ENCODE measurements around the gene RHBDD2.
A peak's percentile ranks its signal among the peaks of the same experiment; 100 is the strongest.
"Not testable (repeated sequence)": the region's sequence is repeated elsewhere in the genome, so short reads cannot be mapped to it uniquely, and the experiment has no call there.

The RHBDD2 gene

GRCh38 chr7:75889223-75889825 is 10.5 kb downstream of the RHBDD2 start:
- no peak for DNase-seq (ENCODE audit: low read depth)

- DNase-seq (ENCODE audit: low read depth): peak; percentile 64
Measured at GRCh38 chr7:75889826-75890225, 11.0 kb downstream of the RHBDD2 start.

GRCh38 chr7:75891237-75891636 is 12.4 kb downstream of the RHBDD2 start:
- not testable (repeated sequence) for DNase-seq (ENCODE audit: low read depth)

GRCh38 chr7:75891815-75892411 is 13.1 kb downstream of the RHBDD2 start:
- DNase-seq (ENCODE audit: low read depth): no peak

GRCh38 chr7:75892634-75893272 is 13.9 kb downstream of the RHBDD2 start:
- peak; percentile 43 for DNase-seq (ENCODE audit: low read depth)

GRCh38 chr7:75896803-75897327 is 18.0 kb downstream of the RHBDD2 start:
- no peak for DNase-seq (ENCODE audit: low read depth)

GRCh38 chr7:75900617-75901315 is 21.9 kb downstream of the RHBDD2 start:
- DNase-seq (ENCODE audit: low read depth): no peak

GRCh38 chr7:75905785-75906604 is 27.2 kb downstream of the RHBDD2 start:
- DNase-seq (ENCODE audit: low read depth): peak; percentile 85

GRCh38 chr7:75906991-75907667 is 28.3 kb downstream of the RHBDD2 start:
- DNase-seq (ENCODE audit: low read depth): no peak

- DNase-seq (ENCODE audit: low read depth): not testable (repeated sequence)
Measured at GRCh38 chr7:75907668-75908039, 28.8 kb downstream of the RHBDD2 start.

GRCh38 chr7:75909521-75910132 is 30.8 kb downstream of the RHBDD2 start:
- no peak for DNase-seq (ENCODE audit: low read depth)

- not testable (repeated sequence) for DNase-seq (ENCODE audit: low read depth)
Measured at GRCh38 chr7:75911186-75911585, 32.4 kb downstream of the RHBDD2 start.

GRCh38 chr7:75913437-75913836 is 34.6 kb downstream of the RHBDD2 start:
- no peak for DNase-seq (ENCODE audit: low read depth)

- DNase-seq (ENCODE audit: low read depth): no peak
Measured at GRCh38 chr7:75914169-75914654, 35.4 kb downstream of the RHBDD2 start.

- peak; percentile 88 for DNase-seq (ENCODE audit: low read depth)
Measured at GRCh38 chr7:75914655-75915415, 36.0 kb downstream of the RHBDD2 start, which contains the start of gene POR. POR (plus strand) TSS chr7:75915155; CDS start chr7:75954002, 38,847 bp downstream.

- DNase-seq (ENCODE audit: low read depth): peak; percentile 29
Measured at GRCh38 chr7:75915416-75916156, 36.8 kb downstream of the RHBDD2 start.

- DNase-seq (ENCODE audit: low read depth): no peak
Measured at GRCh38 chr7:75916259-75916658, 37.4 kb downstream of the RHBDD2 start.

- no peak for DNase-seq (ENCODE audit: low read depth)
Measured at GRCh38 chr7:75916685-75917634, 38.1 kb downstream of the RHBDD2 start.

Measured in amniotic epithelial cell (primary cell).